PC-9 (cell line): ENCODE data around the gene TIMM29. TPM values are rescaled to one million over a fixed set of nuclear protein-coding genes. Genes with fewer than 3 reads are reported as not detected.
"Not testable (repeated sequence)": the region's sequence is repeated elsewhere in the genome, so short reads cannot be mapped to it uniquely, and the experiment has no call there.

Experiments used
- BruUV-seq: library from RNA; stranded (reverse); fragments of 400-500 nt; replicated peaks from 2 replicates; lab custom pipeline; 2021; lab: Mats Ljungman, UMichigan
- CTCF ChIA-PET: fragments of 300-600 bp; sonication (Branson Sonifier 250); formaldehyde crosslinking; loops from one replicate; lab custom pipeline; 2022; ENCODE audit warnings: antibody characterized with exemption; lab: Charles Lee
- POLR2A ChIA-PET: fragments of 300-600 bp; sonication (Branson Sonifier 250); formaldehyde crosslinking; loops from one replicate; lab custom pipeline; 2022; ENCODE audit warnings: antibody characterized with exemption; ENCODE audit not compliant: unreplicated experiment; lab: Charles Lee
- DNase-seq, 2 experiments: peaks; one replicate each; pipeline versions ENCODE4 v3.0.0 to v3.0.0-alpha.2; 2015 to 2022; ENCODE audit warnings: mixed read lengths in 1 of 2
- H2AFZ ChIP-seq: fragments of 200-600 bp; sonication (generic); 2 replicates; pipeline ENCODE4 v1.8.1; 2017; ENCODE audit warnings: antibody characterized with exemption
- H3F3A ChIP-seq: fragments of 200-600 bp; sonication (generic); 2 replicates; pipeline ENCODE4 v1.8.1; 2017; ENCODE audit warnings: antibody characterized with exemption, mild to moderate bottlenecking, low read depth; ENCODE audit not compliant: insufficient read depth
- H3K27ac ChIP-seq: fragments of 200-600 bp; sonication (generic); 2 replicates; pipeline ENCODE4 v1.6.1; 2016; ENCODE audit warnings: mixed run types
- H3K27me3 ChIP-seq: fragments of 200-600 bp; sonication (generic); 2 replicates; pipeline ENCODE4 v1.6.1; 2016; ENCODE audit warnings: low read depth, mixed run types; ENCODE audit not compliant: insufficient read depth
- H3K36me3 ChIP-seq: fragments of 200-600 bp; sonication (generic); 2 replicates; pipeline ENCODE4 v1.6.1; 2016; ENCODE audit warnings: low read depth, mixed run types
- H3K4me1 ChIP-seq: fragments of 200-600 bp; sonication (generic); replicated peaks from 2 replicates; pipeline ENCODE4 v1.6.1; 2016; ENCODE audit warnings: mixed run types; ENCODE audit not compliant: insufficient read depth
- H3K4me2 ChIP-seq: fragments of 200-600 bp; sonication (generic); 2 replicates; pipeline ENCODE4 v1.6.1; 2017; ENCODE audit warnings: mixed run types
- H3K4me3 ChIP-seq: fragments of 200-600 bp; sonication (generic); 2 replicates; pipeline ENCODE4 v1.6.1; 2016; ENCODE audit warnings: mixed run types
- H3K79me2 ChIP-seq: fragments of 200-600 bp; sonication (generic); 2 replicates; pipeline ENCODE4 v1.6.1; 2017; ENCODE audit warnings: low read depth, mixed run types
- H3K9me2 ChIP-seq: fragments of 200-600 bp; sonication (generic); 2 replicates; pipeline ENCODE4 v1.8.1; 2017; ENCODE audit warnings: mild to moderate bottlenecking; ENCODE audit not compliant: insufficient read depth
- H3K9me3 ChIP-seq: fragments of 200-600 bp; sonication (generic); 2 replicates; pipeline ENCODE4 v1.8.1; 2016; ENCODE audit warnings: low read depth; ENCODE audit not compliant: insufficient read depth
- H4K20me1 ChIP-seq: fragments of 200-600 bp; sonication (generic); 2 replicates; pipeline ENCODE4 v1.8.1; 2017; ENCODE audit not compliant: insufficient read depth
- CTCF ChIP-seq: fragments of 200-600 bp; sonication (generic); conservative IDR thresholded peaks from 2 replicates; pipeline ENCODE4 v1.6.1; 2017; ENCODE audit warnings: mixed run types, antibody characterized with exemption, mild to moderate bottlenecking, moderate library complexity
- EZH2 ChIP-seq: fragments of 200-600 bp; sonication (generic); IDR thresholded peaks from 2 replicates; pipeline ENCODE4 v1.8.0; 2017; ENCODE audit warnings: antibody characterized with exemption, low read depth
- intact Hi-C: fragments of 100-400 bp; cut with micrococcal nuclease; formaldehyde crosslinking; loops from one replicate; pipeline ENCODE4 v1.10.0; 2022; ENCODE audit not compliant: unreplicated experiment
- total RNA-seq: library from RNA; stranded (reverse); gene quantifications from 2 replicates; pipeline ENCODE4 v1.2.3, GENCODE V29; 2021

Gene TIMM29
- total RNA-seq, 1 experiment from 2014 or later = 22.4 TPM

DNA sequence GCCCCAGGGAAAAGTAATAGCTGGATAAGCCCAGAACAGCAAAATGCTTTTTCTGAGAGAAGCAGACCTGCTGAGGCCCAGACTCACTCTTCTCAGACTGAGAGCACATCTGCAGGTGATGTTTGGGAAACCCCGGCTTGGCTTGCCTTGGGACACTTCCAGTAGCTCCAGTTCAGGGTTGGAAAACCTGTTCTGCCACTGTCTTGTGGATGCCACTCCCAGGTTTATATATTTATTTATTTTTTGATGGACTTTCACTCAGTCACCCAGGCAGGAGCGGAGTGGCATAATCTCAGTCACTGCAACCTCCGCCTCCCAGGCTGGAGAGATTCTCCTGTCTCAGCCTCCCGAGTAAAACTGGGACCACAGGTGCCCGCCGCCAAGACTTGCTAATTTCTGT is 24.2 kb downstream of the TIMM29 start:
- CTCF ChIA-PET = interaction anchor here (0.6 kb wide), 1 partner anchor 308 kb away, joined by 5 read pairs; no protein-coding TSS in a partner anchor
- Histone ChIP-seq H3F3A (peaks cover 37% of the 10 kb centered on the region), H3K27me3 (no peaks in the 10 kb centered on the region), H3K27ac (peak overlapping the region; percentile 37), H2AFZ (no peak overlapping the region), H3K4me3 (no peak overlapping the region), H4K20me1 (no peaks in the 10 kb centered on the region), H3K4me2 (peak overlapping the region; percentile 68), H3K9me2 (no peaks in the 10 kb centered on the region), H3K4me1 (peaks cover 37% of the 10 kb centered on the region), H3K79me2 (no peaks in the 10 kb centered on the region), H3K9me3 (no peaks in the 10 kb centered on the region), H3K36me3 (no peaks in the 10 kb centered on the region)
- POLR2A ChIA-PET = interaction anchor here (0.5 to 0.6 kb wide), 4 partner anchors 22 to 288 kb away, joined by 3 to 7 read pairs (median 5); no protein-coding TSS in a partner anchor
- TF ChIP-seq EZH2 = no peak
- peak; percentile 67 to 84 for DNase-seq
- intact Hi-C loops = no loop called here
- BruUV-seq = no TSS peak

- BruUV-seq, DNase-seq, H3K9me3 ChIP-seq, H3F3A ChIP-seq, intact Hi-C loops, H3K9me2 ChIP-seq, H3K27me3 ChIP-seq, CTCF ChIA-PET, H3K36me3 ChIP-seq: not testable (repeated sequence)
- Histone ChIP-seq H3K79me2 (peaks cover 51% of the 10 kb centered on the region), H3K4me2 (peak overlapping the region; percentile 93), H2AFZ (peak overlapping the region; percentile 87), H4K20me1 (peaks cover 22% of the 10 kb centered on the region), H3K4me1 (peaks cover 31% of the 10 kb centered on the region), H3K4me3 (peak overlapping the region; percentile 81), H3K27ac (peak overlapping the region; percentile 60)
- POLR2A ChIA-PET = interaction anchor here (0.6 kb wide), 1 partner anchor 13 kb away, joined by 8 read pairs; no protein-coding TSS in a partner anchor
Observed at GRCh38 chr19:10959277-10959968, 30.8 kb downstream of the TIMM29 start.

- Histone ChIP-seq H3K79me2 (peaks cover 61% of the 10 kb centered on the region), H3K27ac (peak within 1 kb of the TSS; percentile 60), H3K9me2 (no peaks in the 10 kb centered on the region), H3K4me2 (peak within 1 kb of the TSS; percentile 93), H2AFZ (peak within 1 kb of the TSS; percentile 87), H3K36me3 (no peaks in the 10 kb centered on the region), H4K20me1 (peaks cover 32% of the 10 kb centered on the region), H3K27me3 (no peaks in the 10 kb centered on the region), H3K4me3 (peak within 1 kb of the TSS; percentile 81), H3K9me3 (no peaks in the 10 kb centered on the region), H3F3A (peaks cover 3% of the 10 kb centered on the region; the same call in 1 of the 2 replicates), H3K4me1 (peaks cover 29% of the 10 kb centered on the region)
- no TSS peak for BruUV-seq
- CTCF ChIA-PET = no interaction called here
- POLR2A ChIA-PET = interaction anchor here (0.6 to 1.0 kb wide), 2 partner anchors 14 to 21 kb away, joined by 4 to 8 read pairs; no protein-coding TSS in a partner anchor
- DNase-seq = peak; percentile 84 to 98
- intact Hi-C loops = loop anchor here (5.0 kb wide), 1 partner anchor 127 kb away; the partner anchor contains the start of gene LDLR
- TF ChIP-seq CTCF (no peak), EZH2 (no peak)
Observed at GRCh38 chr19:10960314-10961072, 31.9 kb downstream of the TIMM29 start, which contains the start of gene SMARCA4. Gene SMARCA4, plus strand, starts transcription at chr19:10961030. Its CDS starts 23,122 bp downstream, at chr19:10984152.
